Suprapubic skin (tissue), 3 donors: ENCODE data around the gene HBZ.
"Not testable (repeated sequence)": the region's sequence is repeated elsewhere in the genome, so short reads cannot be mapped to it uniquely, and the experiment has no call there.

Experiments
- POLR2A ChIP-seq, 2 donors: fragments of 450-650 bp; IDR thresholded peaks; one replicate each; pipeline ENCODE4 v1.6.1; 2017; ENCODE audit warnings: antibody characterized with exemption in 2 of 2, mild to moderate bottlenecking in 2 of 2, moderate library complexity in 2 of 2
- TF ChIP-seq, protein P1 (sequence below), 2 donors: fragments of 200-600 bp in 1 of 2; fragments of 450-650 bp in 1 of 2; sonication (generic) in 1 of 2; IDR thresholded peaks; one replicate each; pipeline ENCODE4 v1.5.1; 2016 to 2019; ENCODE audit warnings: antibody characterized with exemption in 2 of 2, mild to moderate bottlenecking in 1 of 2, moderate library complexity in 1 of 2

DNA sequence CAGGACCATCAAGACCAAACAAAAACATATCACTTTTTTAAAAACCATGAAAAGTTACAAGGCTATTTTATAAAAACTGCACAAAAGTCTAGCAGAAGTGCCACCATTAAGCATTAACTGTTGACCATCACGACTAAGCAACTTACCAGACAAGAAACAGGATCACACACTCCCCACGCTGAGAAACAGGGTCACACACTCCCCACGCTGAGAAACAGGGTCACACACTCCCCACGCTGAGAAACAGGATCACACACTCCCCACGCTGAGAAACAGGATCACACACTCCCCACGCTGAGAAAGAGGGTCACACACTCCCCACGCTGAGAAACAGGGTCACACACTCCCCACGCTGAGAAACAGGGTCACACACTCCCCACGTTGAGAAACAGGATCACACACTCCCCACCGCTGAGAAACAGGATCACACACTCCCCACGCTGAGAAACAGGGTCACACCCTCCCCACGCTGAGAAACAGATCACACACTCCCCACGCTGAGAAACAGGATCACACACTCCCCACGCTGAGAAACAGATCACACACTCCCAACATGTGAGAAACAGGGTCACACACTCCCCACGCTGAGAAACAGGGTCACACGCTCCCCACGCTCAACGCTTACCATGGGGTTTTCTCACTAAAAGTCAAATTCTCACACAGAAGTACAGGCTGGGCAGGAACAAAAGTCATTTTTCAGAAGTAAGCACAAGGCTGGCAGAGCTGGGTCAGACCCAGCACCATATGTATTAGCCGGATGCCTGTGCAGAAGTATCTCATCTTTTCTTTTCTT, 28.7 kb upstream of the HBZ start:
- TF ChIP-seq POLR2A (IDR thresholded peaks at IDR 0.05) = not testable (repeated sequence)
- TF ChIP-seq, protein P1, sequence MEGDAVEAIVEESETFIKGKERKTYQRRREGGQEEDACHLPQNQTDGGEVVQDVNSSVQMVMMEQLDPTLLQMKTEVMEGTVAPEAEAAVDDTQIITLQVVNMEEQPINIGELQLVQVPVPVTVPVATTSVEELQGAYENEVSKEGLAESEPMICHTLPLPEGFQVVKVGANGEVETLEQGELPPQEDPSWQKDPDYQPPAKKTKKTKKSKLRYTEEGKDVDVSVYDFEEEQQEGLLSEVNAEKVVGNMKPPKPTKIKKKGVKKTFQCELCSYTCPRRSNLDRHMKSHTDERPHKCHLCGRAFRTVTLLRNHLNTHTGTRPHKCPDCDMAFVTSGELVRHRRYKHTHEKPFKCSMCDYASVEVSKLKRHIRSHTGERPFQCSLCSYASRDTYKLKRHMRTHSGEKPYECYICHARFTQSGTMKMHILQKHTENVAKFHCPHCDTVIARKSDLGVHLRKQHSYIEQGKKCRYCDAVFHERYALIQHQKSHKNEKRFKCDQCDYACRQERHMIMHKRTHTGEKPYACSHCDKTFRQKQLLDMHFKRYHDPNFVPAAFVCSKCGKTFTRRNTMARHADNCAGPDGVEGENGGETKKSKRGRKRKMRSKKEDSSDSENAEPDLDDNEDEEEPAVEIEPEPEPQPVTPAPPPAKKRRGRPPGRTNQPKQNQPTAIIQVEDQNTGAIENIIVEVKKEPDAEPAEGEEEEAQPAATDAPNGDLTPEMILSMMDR (IDR thresholded peaks at IDR 0.05) = not testable (repeated sequence)
